ENCODE measurements around the gene CACNA1I.

GRCh38 chr22:39718921-39719475 lies 148.4 kb downstream of the CACNA1I start:
- TF ChIP-seq CTCF (IDR thresholded peaks at IDR 0.05), result no peak
- TF ChIP-seq POLR2A (IDR thresholded peaks at IDR 0.05), result no peak
- no peak for TF ChIP-seq POLR2AphosphoS5 (IDR thresholded peaks at IDR 0.05)
- TF ChIP-seq EP300 (IDR thresholded peaks at IDR 0.05), result no peak
